DND-41 (cell line): ENCODE data around the gene A1BG.

Source experiments
- EZH2 ChIP-seq: IDR thresholded peaks from 3 replicates; pipeline ENCODE4 v1.6.1; 2012; ENCODE audit warnings: borderline replicate concordance, low read depth, mild to moderate bottlenecking, moderate library complexity, low read length, inconsistent platforms; ENCODE audit not compliant: severe bottlenecking
- TF ChIP-seq, protein P1 (sequence below): IDR thresholded peaks from 2 replicates; pipeline ENCODE4 v1.5.1; 2012; ENCODE audit warnings: borderline replicate concordance, low read length, moderate library complexity, mild to moderate bottlenecking; ENCODE audit not compliant: poor library complexity, severe bottlenecking; ENCODE audit errors: extremely low read depth

DNA sequence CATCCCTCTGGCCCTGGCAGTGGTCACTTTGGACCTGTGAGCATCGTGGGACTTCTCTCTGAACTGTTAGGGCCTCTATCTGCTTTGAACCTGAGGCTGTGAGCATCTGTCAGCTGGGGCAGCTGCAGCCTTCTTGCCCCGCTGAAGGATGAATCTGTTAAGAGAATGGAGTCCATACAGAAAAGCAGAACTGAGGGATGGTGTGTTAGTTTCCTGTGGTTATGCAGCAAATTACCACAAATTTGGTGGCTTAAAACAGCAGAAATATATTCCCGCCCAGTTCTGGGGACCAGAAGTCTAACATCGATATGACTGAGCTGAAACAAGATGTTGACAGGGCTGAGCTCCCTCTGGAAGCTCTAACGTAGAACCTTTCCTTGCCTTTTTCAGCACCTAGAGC is 10.9 kb upstream of the A1BG start:
- TF ChIP-seq, protein P1, sequence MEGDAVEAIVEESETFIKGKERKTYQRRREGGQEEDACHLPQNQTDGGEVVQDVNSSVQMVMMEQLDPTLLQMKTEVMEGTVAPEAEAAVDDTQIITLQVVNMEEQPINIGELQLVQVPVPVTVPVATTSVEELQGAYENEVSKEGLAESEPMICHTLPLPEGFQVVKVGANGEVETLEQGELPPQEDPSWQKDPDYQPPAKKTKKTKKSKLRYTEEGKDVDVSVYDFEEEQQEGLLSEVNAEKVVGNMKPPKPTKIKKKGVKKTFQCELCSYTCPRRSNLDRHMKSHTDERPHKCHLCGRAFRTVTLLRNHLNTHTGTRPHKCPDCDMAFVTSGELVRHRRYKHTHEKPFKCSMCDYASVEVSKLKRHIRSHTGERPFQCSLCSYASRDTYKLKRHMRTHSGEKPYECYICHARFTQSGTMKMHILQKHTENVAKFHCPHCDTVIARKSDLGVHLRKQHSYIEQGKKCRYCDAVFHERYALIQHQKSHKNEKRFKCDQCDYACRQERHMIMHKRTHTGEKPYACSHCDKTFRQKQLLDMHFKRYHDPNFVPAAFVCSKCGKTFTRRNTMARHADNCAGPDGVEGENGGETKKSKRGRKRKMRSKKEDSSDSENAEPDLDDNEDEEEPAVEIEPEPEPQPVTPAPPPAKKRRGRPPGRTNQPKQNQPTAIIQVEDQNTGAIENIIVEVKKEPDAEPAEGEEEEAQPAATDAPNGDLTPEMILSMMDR, result no peak
- TF ChIP-seq EZH2, result no peak
